ENCODE measurements around the gene KCNT2.

- TF ChIP-seq CTCF (IDR thresholded peaks at IDR 0.05) (no peak), POLR2A (IDR thresholded peaks at IDR 0.05) (no peak)
These were observed 170.6 kb downstream of the KCNT2 start for GRCh38 chr1:196437671-196438070.

Data from heart left ventricle (tissue), 13 donors.